ENCODE measurements around the gene POGLUT3. TPM values are rescaled to one million over a fixed set of nuclear protein-coding genes. Genes with fewer than 3 reads are reported as not detected.

The POGLUT3 gene
- total and polyA plus RNA-seq, 9 of the 15 experiments (the other 6 are each of a cell fraction or from before 2014, with no cell fraction given) = 4.6 to 29.7 (median 17.8) TPM

DNA sequence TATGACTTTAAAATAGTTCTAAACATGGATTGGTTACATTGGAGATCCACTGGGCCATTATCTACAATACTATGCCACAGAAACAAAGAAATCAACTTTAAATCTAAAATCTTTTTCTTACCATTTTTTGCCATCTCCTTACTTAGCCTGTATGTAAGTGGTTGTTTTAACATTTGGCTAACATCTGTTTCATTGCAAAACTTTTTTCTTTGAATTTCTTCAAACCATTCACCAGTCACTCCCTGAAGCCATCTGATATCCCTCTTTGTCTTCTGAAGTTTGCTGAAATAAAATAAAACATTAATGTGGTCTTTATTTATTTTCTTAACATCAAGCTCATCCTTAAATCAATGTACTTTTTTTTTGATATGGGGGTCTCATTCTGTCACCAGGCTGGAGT is 43.3 kb upstream of the POGLUT3 start:
- Histone ChIP-seq H3K9me1 (ENCODE audit: control insufficient read depth, insufficient read depth, low read length) (no peaks in the 10 kb centered on the region), H2AFZ (ENCODE audit: low read depth, low read length) (no peak overlapping the region), H3K27me3 (ENCODE audit: control insufficient read depth in 2 of 2, insufficient read depth in 2 of 2, low read length in 2 of 2) (no peaks in the 10 kb centered on the region), H3K9me3 (replicated peaks; ENCODE audit: control insufficient read depth, insufficient read depth, low read depth, low read length) (no peaks in the 10 kb centered on the region), H3K4me1 (replicated peaks in 1 of 2; ENCODE audit: control insufficient read depth in 2 of 2, insufficient read depth in 2 of 2, low read length in 2 of 2) (0 out of 5 replicates have a peak, but pooled peaks cover 0 to 2% of the 10 kb centered on the region in 2 experiments), H3K4me3 (no peak overlapping the region), H3K4me2 (ENCODE audit: insufficient read depth, low read length) (no peak overlapping the region), H3K79me2 (ENCODE audit: control insufficient read depth, insufficient read depth, low read length) (no peaks in the 10 kb centered on the region), H3K9ac (ENCODE audit: insufficient read depth in 1 of 2, low read depth in 2 of 2, low read length in 2 of 2) (no peak overlapping the region), H3K36me3 (ENCODE audit: control insufficient read depth, insufficient read depth, low read length) (peaks cover 12% of the 10 kb centered on the region; the same call in 2 of the 3 replicates), H3K27ac (ENCODE audit: extremely low read depth, low read depth, low read length) (no peak overlapping the region), H4K20me1 (replicated peaks; ENCODE audit: control insufficient read depth, insufficient read depth, low read length) (no peaks in the 10 kb centered on the region)
- in situ Hi-C loops (cut with MboI) (no loop called here), intact Hi-C loops (cut with micrococcal nuclease) (no loop called here)
- ATAC-seq (no peak), DNase-seq (ENCODE audit: extremely low read depth in 1 of 4, low spot score in 3 of 4) (no peak), FAIRE-seq (no peak)
- ChIA-PET POLR2A (interaction anchor here (1.0 kb wide), 1 partner anchor 16 kb away, joined by 4 read pairs; no protein-coding TSS in a partner anchor), CTCF (ENCODE audit: low intra/inter-chr PET ratio) (no interaction called here)
- BruUV-seq (replicated peaks) = no TSS peak
- no peak for TF ChIP-seq ZNF140 (CRISPR knock-in tag; IDR thresholded peaks at IDR 0.05)
- no peak for TF ChIP-seq C11orf30 (IDR thresholded peaks at IDR 0.05; ENCODE audit: low read depth)
- no peak for TF ChIP-seq HIVEP1 (CRISPR knock-in tag; IDR thresholded peaks at IDR 0.05)
- no peak for TF ChIP-seq FOXK2 (conservative IDR thresholded peaks at IDR 0.05 in 1 of 2, IDR thresholded peaks at IDR 0.05 in 1 of 2; ENCODE audit: low read depth in 2 of 2)
- TF ChIP-seq ZNF57 (CRISPR knock-in tag; IDR thresholded peaks at IDR 0.05) = no peak
- TF ChIP-seq SMAD1 (IDR thresholded peaks at IDR 0.05; ENCODE audit: low read depth, low read length, partially characterized antibody) = no peak
- no peak for TF ChIP-seq NONO (IDR thresholded peaks at IDR 0.05; ENCODE audit: low read depth in 2 of 2, low read length in 1 of 2)
- no peak for TF ChIP-seq MTA2 (IDR thresholded peaks at IDR 0.05; ENCODE audit: low read depth)
- TF ChIP-seq MAZ (CRISPR knock-in tag; conservative IDR thresholded peaks at IDR 0.05 in 1 of 2, IDR thresholded peaks at IDR 0.05 in 1 of 2) = no peak
- TF ChIP-seq, protein P1, sequence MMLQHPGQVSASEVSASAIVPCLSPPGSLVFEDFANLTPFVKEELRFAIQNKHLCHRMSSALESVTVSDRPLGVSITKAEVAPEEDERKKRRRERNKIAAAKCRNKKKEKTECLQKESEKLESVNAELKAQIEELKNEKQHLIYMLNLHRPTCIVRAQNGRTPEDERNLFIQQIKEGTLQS (IDR thresholded peaks at IDR 0.05) = no peak
- TF ChIP-seq, protein P1 (CRISPR knock-in tag; conservative IDR thresholded peaks at IDR 0.05) = no peak
- TF ChIP-seq CTBP1 (IDR thresholded peaks at IDR 0.05; ENCODE audit: borderline replicate concordance) = no peak
- TF ChIP-seq, protein P2, sequence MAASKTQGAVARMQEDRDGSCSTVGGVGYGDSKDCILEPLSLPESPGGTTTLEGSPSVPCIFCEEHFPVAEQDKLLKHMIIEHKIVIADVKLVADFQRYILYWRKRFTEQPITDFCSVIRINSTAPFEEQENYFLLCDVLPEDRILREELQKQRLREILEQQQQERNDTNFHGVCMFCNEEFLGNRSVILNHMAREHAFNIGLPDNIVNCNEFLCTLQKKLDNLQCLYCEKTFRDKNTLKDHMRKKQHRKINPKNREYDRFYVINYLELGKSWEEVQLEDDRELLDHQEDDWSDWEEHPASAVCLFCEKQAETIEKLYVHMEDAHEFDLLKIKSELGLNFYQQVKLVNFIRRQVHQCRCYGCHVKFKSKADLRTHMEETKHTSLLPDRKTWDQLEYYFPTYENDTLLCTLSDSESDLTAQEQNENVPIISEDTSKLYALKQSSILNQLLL (CRISPR knock-in tag; IDR thresholded peaks at IDR 0.05; ENCODE audit: borderline replicate concordance) = no peak
- TF ChIP-seq IRF2 (CRISPR knock-in tag; IDR thresholded peaks at IDR 0.05) = no peak
- no peak for TF ChIP-seq HDAC8 (tag; IDR thresholded peaks at IDR 0.05)
- TF ChIP-seq ZNF785 (CRISPR knock-in tag; IDR thresholded peaks at IDR 0.05) = no peak

All from K562 (cell line).